H9 (cell line): ENCODE results near the gene IMPA2. TPM values are rescaled to one million over a fixed set of nuclear protein-coding genes. Genes with fewer than 3 reads are reported as not detected.

Experiments used
- DNase-seq: peaks from one replicate; pipeline ENCODE4 v3.0.0-alpha.2; 2017
- H2AFZ ChIP-seq: one replicate; pipeline ENCODE4 v1.6.1; 2013; ENCODE audit warnings: mild to moderate bottlenecking, low read length, control low read depth, moderate library complexity
- H2AK5ac ChIP-seq: 2 replicates; pipeline ENCODE4 v1.6.1; 2013; ENCODE audit warnings: low read length, control low read depth, mixed read lengths; ENCODE audit not compliant: insufficient read length
- H2BK120ac ChIP-seq: one replicate; pipeline ENCODE4 v1.6.1; 2013; ENCODE audit warnings: low read depth, mild to moderate bottlenecking, low read length, control low read depth, inconsistent platforms; ENCODE audit not compliant: poor library complexity, severe bottlenecking
- H2BK12ac ChIP-seq: 2 replicates; pipeline ENCODE4 v1.6.1; 2013; ENCODE audit warnings: low read length, control low read depth, mixed read lengths, low read depth; ENCODE audit not compliant: insufficient read length
- H2BK15ac ChIP-seq: 2 replicates; pipeline ENCODE4 v1.6.1; 2013; ENCODE audit warnings: low read depth, low read length, control low read depth
- H2BK20ac ChIP-seq: one replicate; pipeline ENCODE4 v1.6.1; 2013; ENCODE audit warnings: low read depth, mild to moderate bottlenecking, low read length, control low read depth, inconsistent platforms; ENCODE audit not compliant: poor library complexity, severe bottlenecking
- H2BK5ac ChIP-seq: 2 replicates; pipeline ENCODE4 v1.6.1; 2013; ENCODE audit warnings: low read length, control low read depth, mixed read lengths; ENCODE audit not compliant: insufficient read length
- H3K14ac ChIP-seq: 2 replicates; pipeline ENCODE4 v1.6.1; 2013; ENCODE audit warnings: low read length, control low read depth; ENCODE audit not compliant: insufficient read depth
- H3K18ac ChIP-seq: 2 replicates; pipeline ENCODE4 v1.6.1; 2013; ENCODE audit warnings: low read depth, mild to moderate bottlenecking, mixed read lengths, low read length, control low read depth; ENCODE audit not compliant: insufficient read length
- H3K23ac ChIP-seq: 2 replicates; pipeline ENCODE4 v1.6.1; 2013; ENCODE audit warnings: low read length, control low read depth, mixed read lengths, low read depth; ENCODE audit not compliant: insufficient read length
- H3K23me2 ChIP-seq: 2 replicates; pipeline ENCODE4 v1.6.1; 2013; ENCODE audit warnings: low read depth, mild to moderate bottlenecking, mixed read lengths, low read length, control low read depth; ENCODE audit not compliant: insufficient read length, poor library complexity, severe bottlenecking
- H3K27ac ChIP-seq: 2 replicates; pipeline ENCODE4 v1.5.1; 2013; ENCODE audit warnings: low read length, control low read depth, mixed read lengths, low read depth; ENCODE audit not compliant: insufficient read length
- H3K27me3 ChIP-seq: 2 replicates; pipeline ENCODE4 v1.6.1; 2013; ENCODE audit warnings: low read length, control low read depth, inconsistent platforms; ENCODE audit not compliant: insufficient read depth
- H3K4ac ChIP-seq: 2 replicates; pipeline ENCODE4 v1.6.1; 2013; ENCODE audit warnings: low read depth, mild to moderate bottlenecking, control low read depth, inconsistent platforms, low read length, moderate library complexity
- H3K4me1 ChIP-seq: 2 replicates; pipeline ENCODE4 v1.6.1; 2013; ENCODE audit warnings: low read length, control low read depth, inconsistent platforms; ENCODE audit not compliant: insufficient read depth
- H3K4me2 ChIP-seq: 2 replicates; pipeline ENCODE4 v1.6.1; 2013; ENCODE audit warnings: low read length, control low read depth, mixed read lengths; ENCODE audit not compliant: insufficient read length, insufficient read depth
- H3K56ac ChIP-seq: 2 replicates; pipeline ENCODE4 v1.6.1; 2013; ENCODE audit warnings: low read depth, mild to moderate bottlenecking, mixed read lengths, low read length, control low read depth; ENCODE audit not compliant: insufficient read length
- H3K79me1 ChIP-seq: 2 replicates; pipeline ENCODE4 v1.6.1; 2013; ENCODE audit warnings: low read depth, mild to moderate bottlenecking, moderate library complexity, low read length, control low read depth, inconsistent platforms; ENCODE audit not compliant: insufficient read depth, poor library complexity, severe bottlenecking
- H3K79me2 ChIP-seq: 2 replicates; pipeline ENCODE4 v1.6.1; 2013; ENCODE audit warnings: low read length, control low read depth, inconsistent platforms; ENCODE audit not compliant: insufficient read depth
- H3K9ac ChIP-seq: 2 replicates; pipeline ENCODE4 v1.6.1; 2013; ENCODE audit warnings: low read length, control low read depth, mixed read lengths; ENCODE audit not compliant: insufficient read length; ENCODE audit errors: extremely low read depth
- H3K9me3 ChIP-seq: one replicate; pipeline ENCODE4 v1.6.1; 2013; ENCODE audit warnings: low read depth, low read length, inconsistent platforms; ENCODE audit not compliant: control insufficient read depth
- H3T11ph ChIP-seq: one replicate; pipeline ENCODE4 v1.6.1; 2013; ENCODE audit warnings: mild to moderate bottlenecking, low read length, control low read depth, inconsistent platforms
- H4K20me1 ChIP-seq: one replicate; pipeline ENCODE4 v1.6.1; 2013; ENCODE audit not compliant: control insufficient read depth, insufficient read length, insufficient read depth
- H4K5ac ChIP-seq: 2 replicates; pipeline ENCODE4 v1.6.1; 2013; ENCODE audit warnings: low read depth, mild to moderate bottlenecking, mixed read lengths, low read length, control low read depth; ENCODE audit not compliant: insufficient read length
- H4K8ac ChIP-seq: replicated peaks from 2 replicates; pipeline ENCODE4 v1.6.1; 2013; ENCODE audit warnings: low read length, control low read depth, mixed read lengths, low read depth; ENCODE audit not compliant: insufficient read length
- H4K91ac ChIP-seq: 2 replicates; pipeline ENCODE4 v1.6.1; 2013; ENCODE audit warnings: low read depth, mild to moderate bottlenecking, moderate library complexity, mixed read lengths, low read length, control low read depth; ENCODE audit not compliant: insufficient read length
- H3K27ac Mint-ChIP-seq, 3 experiments: 2 replicates in 2 of 3; 3 replicates in 1 of 3; pipeline ENCODE4 v1.8.0; 2020 to 2021; ENCODE audit warnings: mixed read lengths in 3 of 3, mild to moderate bottlenecking in 1 of 3, moderate library complexity in 1 of 3
- H3K27me3 Mint-ChIP-seq: 2 replicates; pipeline ENCODE4 v1.8.0; 2021; ENCODE audit warnings: low read depth, mild to moderate bottlenecking, moderate library complexity, mixed read lengths
- H3K36me3 Mint-ChIP-seq, 3 experiments: 2 replicates in 2 of 3; 3 replicates in 1 of 3; pipeline ENCODE4 v1.8.0; 2020 to 2021; ENCODE audit warnings: low read depth in 3 of 3, mixed read lengths in 3 of 3; ENCODE audit not compliant: insufficient read depth in 1 of 3
- H3K4me1 Mint-ChIP-seq, 2 experiments: 2 replicates each; pipeline ENCODE4 v1.8.0; 2020; ENCODE audit warnings: mixed read lengths in 2 of 2
- H3K4me3 Mint-ChIP-seq, 2 experiments: 2 replicates in 1 of 2; 3 replicates in 1 of 2; pipeline ENCODE4 v1.8.0; 2020 to 2021; ENCODE audit warnings: mild to moderate bottlenecking in 2 of 2, mixed read lengths in 2 of 2, moderate library complexity in 1 of 2
- H3K9me3 Mint-ChIP-seq, 2 experiments: 2 replicates in 1 of 2; 3 replicates in 1 of 2; pipeline ENCODE4 v1.8.0; 2020; ENCODE audit warnings: mild to moderate bottlenecking in 2 of 2, mixed read lengths in 2 of 2, moderate library complexity in 1 of 2
- CTCF ChIP-seq: fragments of 200-600 bp; sonication (generic); conservative IDR thresholded peaks from 3 replicates; pipeline ENCODE4 v1.8.0; 2021; ENCODE audit warnings: antibody characterized with exemption, mild to moderate bottlenecking
- WGBS: extraction: QIAGEN DNeasy Blood & Tissue Kit; methylation state at CpG from one replicate; pipeline ENCODE4 v1.1.7; 2013; ENCODE audit warnings: missing lambda C conversion rate, low lambda C conversion rate, mixed read lengths; ENCODE audit not compliant: insufficient read length; ENCODE audit errors: extremely low coverage; 5-methylcytosine and 5-hydroxymethylcytosine counted together
- total RNA-seq: library from RNA; stranded (reverse); gene quantifications from 2 replicates; pipeline ENCODE4 v1.2.1, GENCODE V29; 2021

Gene IMPA2
- total RNA-seq, 1 experiment from 2014 or later: 73.8 TPM

DNA sequence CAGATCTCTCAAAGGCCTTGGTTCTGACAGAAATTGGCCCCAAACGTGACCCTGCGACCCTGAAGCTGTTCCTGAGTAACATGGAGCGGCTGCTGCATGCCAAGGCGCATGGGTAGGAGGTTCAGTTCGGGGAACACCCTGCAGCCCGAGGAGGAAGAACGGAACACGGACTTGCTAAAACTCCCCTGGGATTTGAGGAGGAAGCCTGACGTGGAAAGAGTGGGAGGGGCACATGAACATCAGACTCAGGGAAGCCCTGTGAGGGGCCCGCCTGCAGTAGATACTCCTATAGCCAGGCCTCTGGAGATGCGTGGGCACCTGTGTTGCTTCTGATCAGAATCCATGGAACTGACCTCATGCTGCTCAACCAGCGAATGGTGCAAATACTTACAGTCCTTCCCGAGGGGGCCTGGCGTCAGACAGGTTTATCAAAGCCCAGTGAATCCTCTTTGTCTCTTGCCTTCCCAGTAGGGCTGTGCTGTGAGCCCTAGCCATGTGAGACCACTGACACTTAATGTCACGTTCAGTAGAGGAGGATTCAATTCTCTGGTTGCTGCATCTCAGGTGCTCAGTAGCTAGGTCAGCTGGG lies 46.8 kb downstream of the IMPA2 start:
- no peak overlapping the region for H3K23ac ChIP-seq
- Mint-ChIP-seq H3K36me3 (peaks cover 31 to 73% (median 70%) of the 10 kb centered on the region in 3 experiments), H3K27ac (no peak overlapping the region), H3K9me3 (no peaks in the 10 kb centered on the region; a peak in 2 of 5 replicates), H3K4me3 (no peak overlapping the region), H3K4me1 (peaks cover 12% of the 10 kb centered on the region in 2 experiments), H3K27me3 (no peaks in the 10 kb centered on the region)
- no peak overlapping the region for H2AK5ac ChIP-seq
- H3K23me2 ChIP-seq: no peaks in the 10 kb centered on the region
- H4K5ac ChIP-seq: no peak overlapping the region
- no peak overlapping the region for H4K8ac ChIP-seq
- no peak overlapping the region for H3K9ac ChIP-seq
- H2BK120ac ChIP-seq: no peak overlapping the region
- no peak overlapping the region for H2BK5ac ChIP-seq
- H3K27ac ChIP-seq: no peak overlapping the region
- H3K14ac ChIP-seq: no peak overlapping the region
- H3K18ac ChIP-seq: no peak overlapping the region
- no peaks in the 10 kb centered on the region for H4K20me1 ChIP-seq
- no peak overlapping the region for H3K56ac ChIP-seq
- no peak overlapping the region for H2BK15ac ChIP-seq
- no peak overlapping the region for H3T11ph ChIP-seq
- H3K79me1 ChIP-seq: no peaks in the 10 kb centered on the region
- no peaks in the 10 kb centered on the region for H3K4me1 ChIP-seq
- H3K4ac ChIP-seq: no peak overlapping the region
- WGBS: no CpG with 5 or more reads among the region's 15 CpGs
- no peaks in the 10 kb centered on the region for H3K27me3 ChIP-seq
- H2AFZ ChIP-seq: no peak overlapping the region
- no peaks in the 10 kb centered on the region for H3K9me3 ChIP-seq
- no peaks in the 10 kb centered on the region for H3K79me2 ChIP-seq
- no peak for TF ChIP-seq CTCF
- no peak overlapping the region for H3K4me2 ChIP-seq
- H4K91ac ChIP-seq: no peak overlapping the region
- no peak for DNase-seq
- no peak overlapping the region for H2BK20ac ChIP-seq
- H2BK12ac ChIP-seq: no peak overlapping the region
